MM.1S (cell line): ENCODE results near the gene RAB9A.

Experiments
- EZH2 ChIP-seq: fragments of 300-600 bp; sonication (generic); optimal IDR thresholded peaks from 2 replicates; pipeline ENCODE3; 2017; ENCODE audit warnings: low read depth, mild to moderate bottlenecking, antibody characterized with exemption, low read length, mixed read lengths
- EZH2phosphoT487 ChIP-seq: fragments of 300-600 bp; sonication (generic); IDR thresholded peaks from 2 replicates; pipeline ENCODE4 v1.6.1; 2018; ENCODE audit warnings: antibody characterized with exemption, low read length
- TF ChIP-seq, protein P1 (sequence below): fragments of 300-600 bp; sonication (generic); IDR thresholded peaks from 2 replicates; pipeline ENCODE4 v1.5.1; 2016; ENCODE audit warnings: antibody characterized with exemption, low read length, mixed read lengths

DNA sequence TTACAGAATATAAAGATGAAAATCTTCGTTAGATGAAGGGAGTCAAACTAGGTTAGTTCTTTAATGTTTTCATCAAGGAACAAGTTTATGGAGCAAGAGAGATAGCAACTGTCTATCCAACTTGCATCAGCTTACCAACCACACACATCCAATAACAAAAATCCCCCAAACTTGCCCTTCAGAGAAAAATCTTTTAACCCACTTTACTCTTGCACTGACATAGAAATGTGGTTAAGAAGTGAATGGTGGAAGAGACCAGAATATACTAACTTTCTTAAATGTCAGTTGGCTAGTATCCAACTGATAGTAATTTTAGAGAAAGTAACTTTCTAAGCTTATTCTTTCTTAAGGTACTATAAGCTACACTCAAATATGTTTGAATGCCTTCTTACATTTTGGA is 1.7 kb upstream of the RAB9A start:
- TF ChIP-seq, protein P1, sequence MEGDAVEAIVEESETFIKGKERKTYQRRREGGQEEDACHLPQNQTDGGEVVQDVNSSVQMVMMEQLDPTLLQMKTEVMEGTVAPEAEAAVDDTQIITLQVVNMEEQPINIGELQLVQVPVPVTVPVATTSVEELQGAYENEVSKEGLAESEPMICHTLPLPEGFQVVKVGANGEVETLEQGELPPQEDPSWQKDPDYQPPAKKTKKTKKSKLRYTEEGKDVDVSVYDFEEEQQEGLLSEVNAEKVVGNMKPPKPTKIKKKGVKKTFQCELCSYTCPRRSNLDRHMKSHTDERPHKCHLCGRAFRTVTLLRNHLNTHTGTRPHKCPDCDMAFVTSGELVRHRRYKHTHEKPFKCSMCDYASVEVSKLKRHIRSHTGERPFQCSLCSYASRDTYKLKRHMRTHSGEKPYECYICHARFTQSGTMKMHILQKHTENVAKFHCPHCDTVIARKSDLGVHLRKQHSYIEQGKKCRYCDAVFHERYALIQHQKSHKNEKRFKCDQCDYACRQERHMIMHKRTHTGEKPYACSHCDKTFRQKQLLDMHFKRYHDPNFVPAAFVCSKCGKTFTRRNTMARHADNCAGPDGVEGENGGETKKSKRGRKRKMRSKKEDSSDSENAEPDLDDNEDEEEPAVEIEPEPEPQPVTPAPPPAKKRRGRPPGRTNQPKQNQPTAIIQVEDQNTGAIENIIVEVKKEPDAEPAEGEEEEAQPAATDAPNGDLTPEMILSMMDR, result no peak
- TF ChIP-seq EZH2phosphoT487 (no peak), EZH2 (no peak)
